Muscle layer of duodenum (tissue), 2 donors: Measurements from ENCODE around the gene GLB1L.
"Not testable (repeated sequence)": the region's sequence is repeated elsewhere in the genome, so short reads cannot be mapped to it uniquely, and the experiment has no call there.

Experiments used
- H3K27ac ChIP-seq: one replicate; pipeline ENCODE4 v1.7.0; 2013; ENCODE audit warnings: mild to moderate bottlenecking, low read length
- H3K27me3 ChIP-seq: one replicate; pipeline ENCODE4 v1.7.0; 2013; ENCODE audit warnings: low read depth, mild to moderate bottlenecking, control low read depth, low read length
- H3K36me3 ChIP-seq, 2 donors: one replicate each; pipeline ENCODE4 v1.7.0; 2013; ENCODE audit warnings: low read length in 2 of 2, control low read depth in 1 of 2, mild to moderate bottlenecking in 1 of 2; ENCODE audit not compliant: insufficient read depth in 2 of 2, control insufficient read depth in 1 of 2
- H3K4me1 ChIP-seq, 2 donors: one replicate each; pipeline ENCODE4 v1.7.0; 2013; ENCODE audit warnings: low read length in 2 of 2, mild to moderate bottlenecking in 2 of 2, control low read depth in 1 of 2, moderate library complexity in 1 of 2; ENCODE audit not compliant: insufficient read depth in 2 of 2, control insufficient read depth in 1 of 2
- H3K4me3 ChIP-seq, 2 donors: one replicate each; pipeline ENCODE4 v1.7.0; 2013; ENCODE audit warnings: low read length in 2 of 2, low read depth in 1 of 2, mild to moderate bottlenecking in 1 of 2
- H3K9me3 ChIP-seq, 2 donors: one replicate each; pipeline ENCODE4 v1.7.0; 2013; ENCODE audit warnings: low read length in 2 of 2, control low read depth in 1 of 2, mild to moderate bottlenecking in 1 of 2; ENCODE audit not compliant: control insufficient read depth in 1 of 2
- donor health status: healthy.

Gene GLB1L

DNA sequence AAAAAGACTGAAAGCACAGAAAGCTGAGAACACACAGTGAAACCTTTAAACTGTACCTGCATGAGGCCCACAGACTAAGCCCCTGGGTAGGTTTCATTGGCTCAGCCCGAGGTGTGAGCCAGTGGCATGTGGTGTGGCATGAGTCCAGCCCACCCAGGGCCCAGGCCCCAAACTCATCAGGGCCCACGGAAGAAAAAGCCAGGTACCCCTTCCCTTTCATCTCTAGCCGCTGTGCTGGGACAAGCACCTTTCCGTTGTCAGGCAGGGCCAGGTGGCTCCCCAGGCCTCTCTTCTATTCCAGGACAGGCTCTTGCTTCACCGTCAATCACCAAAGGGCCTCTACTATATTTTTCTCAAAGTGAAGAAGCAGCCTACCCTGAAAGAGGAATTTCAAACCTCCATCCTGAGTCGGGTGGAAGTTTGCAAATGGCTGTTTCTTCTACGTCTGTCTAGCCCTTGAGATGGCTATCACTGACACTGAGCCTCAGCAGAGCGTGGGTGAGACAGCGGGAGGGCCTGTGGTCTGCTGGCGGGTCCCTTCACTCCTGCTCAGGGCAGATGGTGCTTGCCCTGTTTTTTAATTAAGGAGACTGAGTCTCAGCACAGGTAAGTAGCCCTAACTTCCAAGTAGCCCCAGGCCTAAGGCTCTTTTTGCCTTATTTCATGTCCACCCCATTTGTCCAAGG lies 42.5 kb upstream of the GLB1L start:
- no peaks in the 10 kb centered on the region for H3K27me3 ChIP-seq
- H3K36me3 ChIP-seq = peaks cover 23 to 29% of the 10 kb centered on the region in 2 donors
- H3K4me3 ChIP-seq = no peak overlapping the region
- H3K9me3 ChIP-seq = no peaks in the 10 kb centered on the region
- peaks cover 3 to 18% of the 10 kb centered on the region in 2 donors for H3K4me1 ChIP-seq
- H3K27ac ChIP-seq = no peak overlapping the region

GRCh38 chr2:219287116-219287440 lies 41.8 kb upstream of the GLB1L start:
- H3K9me3 ChIP-seq, H3K27me3 ChIP-seq, H3K4me3 ChIP-seq, H3K27ac ChIP-seq: not testable (repeated sequence)
- Histone ChIP-seq H3K4me1 (peaks cover 3 to 18% of the 10 kb centered on the region in 2 donors), H3K36me3 (peaks cover 30 to 36% of the 10 kb centered on the region in 2 donors)

GRCh38 chr2:219286436-219287115 lies 41.3 kb upstream of the GLB1L start:
- H3K27me3 ChIP-seq = no peaks in the 10 kb centered on the region
- H3K4me3 ChIP-seq = no peak overlapping the region
- no peak overlapping the region for H3K27ac ChIP-seq
- H3K36me3 ChIP-seq = peaks cover 35 to 41% of the 10 kb centered on the region in 2 donors
- H3K9me3 ChIP-seq = no peaks in the 10 kb centered on the region
- H3K4me1 ChIP-seq = peaks cover 3 to 23% of the 10 kb centered on the region in 2 donors

GRCh38 chr2:219285894-219286425 lies 40.7 kb upstream of the GLB1L start:
- no peaks in the 10 kb centered on the region for H3K9me3 ChIP-seq
- no peak overlapping the region for H3K27ac ChIP-seq
- H3K4me1 ChIP-seq = peaks cover 3 to 29% of the 10 kb centered on the region in 2 donors
- no peaks in the 10 kb centered on the region for H3K27me3 ChIP-seq
- H3K36me3 ChIP-seq = peaks cover 40 to 47% of the 10 kb centered on the region in 2 donors
- H3K4me3 ChIP-seq = no peak overlapping the region

- peaks cover 4 to 35% of the 10 kb centered on the region in 2 donors for H3K4me1 ChIP-seq
Observed at GRCh38 chr2:219285373-219285735, 40.1 kb upstream of the GLB1L start.

DNA sequence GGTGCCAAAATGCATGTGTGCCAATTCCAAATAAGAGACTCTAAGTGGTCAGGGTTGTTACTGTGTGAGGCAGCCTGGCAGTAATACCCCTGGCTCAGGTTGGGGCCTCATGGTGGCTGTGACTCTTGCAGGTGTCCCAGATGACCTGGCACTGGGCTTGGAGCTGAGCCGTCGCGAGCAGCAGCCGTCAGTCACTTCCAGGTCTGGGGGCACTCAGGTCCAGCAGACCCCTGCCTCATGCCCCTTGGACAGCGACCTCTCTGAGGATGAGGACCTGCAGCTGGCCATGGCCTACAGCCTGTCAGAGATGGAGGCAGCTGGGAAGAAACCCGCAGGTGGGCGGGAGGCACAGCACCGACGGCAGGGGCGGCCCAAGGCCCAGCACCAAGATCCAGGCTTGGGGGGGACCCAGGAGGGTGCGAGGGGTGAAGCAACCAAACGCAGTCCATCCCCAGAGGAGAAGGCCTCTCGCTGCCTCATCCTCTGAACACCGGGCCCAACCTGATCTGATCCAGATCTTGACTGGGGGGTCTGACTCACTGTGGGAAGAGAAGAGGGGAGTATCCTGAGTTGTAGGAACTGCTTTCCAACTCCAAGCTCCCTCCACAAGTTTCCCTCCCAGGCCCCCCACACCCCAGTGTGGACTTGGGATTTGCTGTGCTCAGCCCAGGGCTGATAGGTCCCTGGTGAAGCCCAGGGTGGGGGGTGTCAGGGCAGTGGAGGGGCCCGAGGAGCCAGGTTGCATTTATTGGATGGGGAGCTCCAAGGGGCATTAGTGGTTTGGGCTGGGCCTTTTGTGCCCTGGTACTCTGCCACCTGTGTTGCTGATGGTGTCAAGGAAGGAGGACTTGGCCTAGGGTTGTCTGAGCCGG lies 39.5 kb upstream of the GLB1L start:
- Histone ChIP-seq H3K9me3 (no peaks in the 10 kb centered on the region), H3K27me3 (no peaks in the 10 kb centered on the region), H3K36me3 (peaks cover 44 to 49% of the 10 kb centered on the region in 2 donors), H3K4me1 (peaks cover 10 to 38% of the 10 kb centered on the region in 2 donors), H3K4me3 (no peak overlapping the region), H3K27ac (no peak overlapping the region)

More at GRCh38 chr2:219285373-219285735, 40.1 kb upstream of the GLB1L start:
- Histone ChIP-seq H3K27ac (no peak overlapping the region), H3K9me3 (no peaks in the 10 kb centered on the region), H3K27me3 (no peaks in the 10 kb centered on the region), H3K36me3 (peaks cover 44 to 49% of the 10 kb centered on the region in 2 donors), H3K4me3 (no peak overlapping the region)

DNA sequence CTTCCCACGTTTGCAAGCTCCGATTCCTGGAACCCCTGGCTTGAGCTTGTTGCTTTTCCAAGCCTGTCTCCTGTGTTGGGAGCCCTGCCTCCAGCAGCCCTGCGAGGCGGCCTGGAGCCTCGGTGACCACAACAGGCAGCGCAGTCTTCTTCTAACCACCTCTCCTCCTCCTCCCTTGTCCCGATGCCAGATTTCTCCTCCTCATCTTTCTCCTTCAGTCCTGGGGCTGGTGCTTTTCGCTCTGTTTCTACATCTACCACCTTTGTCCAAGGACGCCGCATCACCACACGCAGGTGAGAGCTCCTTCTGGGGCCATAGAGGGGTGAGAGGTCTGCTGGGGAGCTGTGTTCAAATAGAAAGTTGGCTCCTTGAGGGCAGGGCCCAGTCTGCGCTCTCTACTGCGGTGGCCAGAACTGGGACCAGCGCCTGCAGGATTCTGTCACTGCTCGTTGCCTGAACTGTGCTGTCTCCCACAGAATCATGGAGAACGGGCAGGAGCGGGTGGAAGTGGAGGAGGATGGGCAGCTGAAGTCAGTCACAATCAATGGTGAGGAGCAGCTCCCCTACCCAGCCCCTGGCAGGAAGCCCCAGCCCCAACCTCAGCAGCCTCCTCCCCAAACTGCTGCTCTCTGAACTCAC lies 37.8 kb upstream of the GLB1L start:
- Histone ChIP-seq H3K27me3 (no peaks in the 10 kb centered on the region), H3K9me3 (no peaks in the 10 kb centered on the region), H3K4me1 (peaks cover 17 to 40% of the 10 kb centered on the region in 2 donors), H3K27ac (peak overlapping the region; percentile 1), H3K36me3 (peaks cover 44 to 49% of the 10 kb centered on the region in 2 donors), H3K4me3 (no peak overlapping the region)

- H3K4me1 ChIP-seq = peaks cover 20 to 47% of the 10 kb centered on the region in 2 donors
Observed at GRCh38 chr2:219282375-219282774, 37.1 kb upstream of the GLB1L start.

GRCh38 chr2:219281588-219281987 lies 36.3 kb upstream of the GLB1L start:
- H3K27me3 ChIP-seq = no peaks in the 10 kb centered on the region
- H3K27ac ChIP-seq = no peak overlapping the region
- H3K4me1 ChIP-seq = peaks cover 20 to 47% of the 10 kb centered on the region in 2 donors
- H3K4me3 ChIP-seq = no peak overlapping the region
- no peaks in the 10 kb centered on the region for H3K9me3 ChIP-seq
- peaks cover 44 to 49% of the 10 kb centered on the region in 2 donors for H3K36me3 ChIP-seq

More at GRCh38 chr2:219282375-219282774, 37.1 kb upstream of the GLB1L start:
- Histone ChIP-seq H3K27ac (peak overlapping the region; percentile 1), H3K4me3 (no peak overlapping the region), H3K36me3 (peaks cover 44 to 49% of the 10 kb centered on the region in 2 donors), H3K9me3 (no peaks in the 10 kb centered on the region), H3K27me3 (no peaks in the 10 kb centered on the region)

GRCh38 chr2:219280651-219281050 lies 35.4 kb upstream of the GLB1L start:
- peaks cover 20 to 47% of the 10 kb centered on the region in 2 donors for H3K4me1 ChIP-seq
- H3K27ac ChIP-seq = no peak overlapping the region
- no peaks in the 10 kb centered on the region for H3K27me3 ChIP-seq
- no peaks in the 10 kb centered on the region for H3K9me3 ChIP-seq
- peak overlapping the region in 1 of 2 donors; percentile 79 for H3K4me3 ChIP-seq
- H3K36me3 ChIP-seq = peaks cover 44 to 48% of the 10 kb centered on the region in 2 donors
